ENCODE results near the gene C2orf76. TPM values are rescaled to one million over a fixed set of nuclear protein-coding genes. Genes with fewer than 3 reads are reported as not detected.
"Not testable (repeated sequence)": the region's sequence is repeated elsewhere in the genome, so short reads cannot be mapped to it uniquely, and the experiment has no call there.

C2orf76 gene
- 11.0 and 13.3 TPM in 2 replicates for total RNA-seq

DNA sequence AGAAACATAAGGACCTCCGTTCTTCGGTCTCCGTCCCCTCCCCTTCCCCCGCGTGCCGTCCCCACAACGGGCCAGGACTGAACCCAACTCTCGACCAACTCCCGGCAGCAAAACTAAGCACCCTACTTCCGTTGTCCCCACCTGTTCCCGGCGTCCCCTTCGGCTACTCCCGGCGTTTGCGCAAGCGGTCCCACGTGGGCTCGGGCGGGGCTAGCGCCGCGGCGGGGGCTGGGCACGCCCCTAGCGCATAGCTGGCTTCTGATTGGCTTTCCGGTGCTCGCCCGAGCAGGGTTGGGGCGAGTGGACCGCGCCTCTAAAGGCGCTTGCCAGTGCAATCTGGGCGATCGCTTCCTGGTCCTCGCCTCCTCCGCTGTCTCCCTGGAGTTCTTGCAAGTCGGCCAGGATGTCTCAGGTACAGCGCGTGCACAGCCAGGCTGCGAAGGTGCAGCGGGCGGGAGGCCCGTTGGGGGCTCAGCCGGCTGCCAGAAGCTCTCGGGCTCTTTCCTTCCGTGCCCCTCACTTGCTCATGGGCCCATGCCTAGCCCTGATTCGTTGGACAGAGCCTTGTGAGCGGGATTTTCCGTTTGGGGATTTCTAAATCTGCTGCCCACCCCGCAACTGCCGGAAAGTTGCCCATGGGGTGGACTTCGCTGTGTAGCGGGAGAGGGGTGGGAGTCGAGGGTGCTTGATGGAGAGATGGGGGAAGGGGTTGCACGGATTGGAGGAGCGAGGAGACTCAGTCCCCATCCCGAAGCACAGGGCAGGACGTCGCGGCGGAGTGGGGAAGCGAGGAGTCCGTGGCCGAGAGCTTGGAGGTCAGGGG, at the start of gene C2orf76, which contains the start of gene DBI:
Gene C2orf76, minus strand, starts transcription at position 186 of the 823 bp plus-strand sequence. CDS start 26,875 bp downstream, outside the sequence.
Gene DBI, plus strand, starts transcription at position 329 of the 823 bp plus-strand sequence. Its CDS starts 75 bp downstream, at position 404.
- DNase-seq (ENCODE audit: low spot score): peak; percentile 93
- Mint-ChIP-seq H3K9me3 (no peaks in the 10 kb centered on the region), H3K36me3 (ENCODE audit: low read depth) (peaks cover 41% of the 10 kb centered on the region), H3K4me1 (ENCODE audit: low read depth) (peaks cover 34% of the 10 kb centered on the region), H3K27ac (peak within 1 kb of the TSS; percentile 99), H3K27me3 (ENCODE audit: low read depth) (no peaks in the 10 kb centered on the region), H3K4me3 (ENCODE audit: low read depth) (peak within 1 kb of the TSS; percentile 100)
- intact Hi-C loops (cut with micrococcal nuclease): loop anchor here (2.0 to 5.0 kb wide), 3 partner anchors 646 to 1055 kb away; partner anchors contain the start of genes EPB41L5 and TMEM185B

DNA sequence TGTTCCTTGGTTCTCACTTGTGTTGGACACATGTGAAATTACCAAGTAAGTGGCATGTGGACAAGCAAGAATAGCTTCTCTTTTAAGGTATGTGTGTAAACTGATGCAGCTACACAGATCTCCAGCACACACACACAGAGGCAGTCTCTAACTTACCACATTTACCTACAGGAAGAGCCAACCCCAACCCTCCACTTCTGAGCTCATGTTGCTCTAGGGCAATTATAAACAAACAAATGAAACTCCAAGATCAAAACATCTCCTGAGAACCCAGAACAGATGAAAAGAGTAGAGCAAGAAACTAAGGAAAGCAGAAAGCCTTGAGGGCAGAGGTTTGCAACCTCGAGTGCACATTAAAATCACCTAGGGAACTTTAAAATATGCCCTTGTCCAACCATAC, 49.0 kb upstream of the C2orf76 start:
- no peak for DNase-seq (ENCODE audit: low spot score)
- intact Hi-C loops (cut with micrococcal nuclease): no loop called here
- Mint-ChIP-seq H3K27ac (no peak overlapping the region), H3K27me3 (ENCODE audit: low read depth) (peaks cover 16% of the 10 kb centered on the region), H3K9me3 (no peaks in the 10 kb centered on the region), H3K4me3 (ENCODE audit: low read depth) (no peak overlapping the region), H3K36me3 (ENCODE audit: low read depth) (no peaks in the 10 kb centered on the region), H3K4me1 (ENCODE audit: low read depth) (peaks cover 1% of the 10 kb centered on the region)

GRCh38 chr2:119414894-119415293, 48.3 kb upstream of the C2orf76 start:
- intact Hi-C loops (cut with micrococcal nuclease): no loop called here
- DNase-seq (ENCODE audit: low spot score): no peak
- Mint-ChIP-seq H3K4me1 (ENCODE audit: low read depth) (peaks cover 1% of the 10 kb centered on the region), H3K9me3 (no peaks in the 10 kb centered on the region), H3K4me3 (ENCODE audit: low read depth) (no peak overlapping the region), H3K36me3 (ENCODE audit: low read depth) (no peaks in the 10 kb centered on the region), H3K27ac (no peak overlapping the region), H3K27me3 (ENCODE audit: low read depth) (peaks cover 16% of the 10 kb centered on the region)

DNA sequence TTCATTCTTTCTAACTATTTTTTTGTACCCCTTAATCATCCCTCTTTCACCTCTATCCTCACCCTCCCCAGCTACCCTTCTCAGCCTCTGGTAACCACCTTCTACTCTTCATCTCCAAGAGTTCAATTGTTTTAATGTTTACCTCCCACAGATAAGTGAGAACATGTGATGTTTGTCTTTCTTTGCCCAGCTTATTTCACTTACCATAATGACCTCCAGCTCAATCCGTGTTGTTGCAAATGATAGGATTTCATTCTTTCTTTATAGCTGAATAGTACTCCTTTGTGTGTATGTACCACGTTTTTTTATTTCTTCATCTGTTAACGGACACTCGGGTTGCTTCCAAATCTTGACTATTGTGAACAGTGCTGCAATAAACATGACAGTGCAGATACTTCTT, 42.9 kb upstream of the C2orf76 start:
- no peak overlapping the region for H3K27ac Mint-ChIP-seq
- H3K9me3 Mint-ChIP-seq: no peaks in the 10 kb centered on the region
- DNase-seq (ENCODE audit: low spot score): no peak
- intact Hi-C loops (cut with micrococcal nuclease): no loop called here
- H3K4me1 Mint-ChIP-seq (ENCODE audit: low read depth): no peaks in the 10 kb centered on the region
- peaks cover 8% of the 10 kb centered on the region for H3K27me3 Mint-ChIP-seq (ENCODE audit: low read depth)
- no peaks in the 10 kb centered on the region for H3K36me3 Mint-ChIP-seq (ENCODE audit: low read depth)
- H3K4me3 Mint-ChIP-seq (ENCODE audit: low read depth): no peak overlapping the region

DNA sequence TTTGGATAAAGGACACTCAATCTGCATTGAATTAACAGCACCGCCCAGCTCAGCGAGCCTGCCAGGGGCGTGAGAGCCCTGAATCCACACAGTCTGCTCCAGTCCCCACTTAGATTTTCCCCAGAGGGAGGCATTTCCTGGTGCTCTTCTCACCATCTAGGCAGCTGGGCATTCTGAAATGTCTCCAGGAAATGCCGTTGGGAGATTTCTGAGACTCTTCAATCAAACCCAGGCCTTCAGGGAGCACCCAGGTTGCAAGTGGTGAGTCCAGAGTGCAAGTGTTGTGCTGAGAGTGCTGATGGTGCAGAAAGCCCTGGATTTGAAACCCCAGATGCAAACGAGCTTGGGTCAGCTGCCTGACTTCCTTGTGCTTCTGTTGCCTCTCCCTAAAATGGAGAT, 41.6 kb upstream of the C2orf76 start:
- DNase-seq (ENCODE audit: low spot score): no peak
- intact Hi-C loops (cut with micrococcal nuclease): no loop called here
- H3K4me1 Mint-ChIP-seq (ENCODE audit: low read depth): no peaks in the 10 kb centered on the region
- H3K9me3 Mint-ChIP-seq: no peaks in the 10 kb centered on the region
- no peak overlapping the region for H3K27ac Mint-ChIP-seq
- H3K36me3 Mint-ChIP-seq (ENCODE audit: low read depth): no peaks in the 10 kb centered on the region
- H3K4me3 Mint-ChIP-seq (ENCODE audit: low read depth): no peak overlapping the region
- peaks cover 6% of the 10 kb centered on the region for H3K27me3 Mint-ChIP-seq (ENCODE audit: low read depth)

DNA sequence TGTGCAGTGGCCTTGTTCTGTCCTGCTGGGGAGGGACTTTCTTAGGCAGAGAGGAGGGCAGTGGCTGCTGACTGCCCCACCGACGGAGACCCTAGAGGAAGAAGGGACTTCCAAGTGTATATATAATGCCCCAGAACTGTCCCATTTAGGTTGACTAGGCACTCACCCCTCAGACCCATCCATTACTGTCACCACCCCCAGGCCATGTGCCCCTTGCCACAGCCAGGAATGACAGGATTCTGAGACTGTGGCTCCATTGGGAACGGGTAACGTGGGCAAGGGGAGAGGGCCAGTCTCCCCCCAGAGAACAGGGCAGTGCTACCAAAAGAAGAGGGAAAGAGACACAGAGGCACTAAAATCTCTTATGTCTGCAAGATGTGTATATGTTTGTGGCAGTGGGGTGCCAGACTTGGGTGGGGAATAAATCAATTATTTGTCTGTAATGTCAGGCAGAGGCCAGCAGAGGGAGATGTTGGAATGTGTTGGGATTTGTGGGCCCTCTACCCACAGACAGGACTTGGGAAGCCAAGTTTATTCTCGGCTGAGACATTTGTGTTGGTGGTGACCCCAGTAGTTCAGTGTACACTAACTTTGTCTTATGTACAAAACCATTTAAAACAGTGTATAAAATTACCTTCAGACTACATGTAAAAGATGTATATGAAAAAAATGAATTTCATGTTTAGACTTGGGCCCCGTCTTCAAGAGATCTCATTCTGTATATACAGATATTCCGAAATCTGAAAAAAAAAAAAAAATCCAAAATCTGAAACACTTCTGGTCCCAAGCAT, 41.0 kb upstream of the C2orf76 start:
- no peaks in the 10 kb centered on the region for H3K9me3 Mint-ChIP-seq
- H3K27ac Mint-ChIP-seq: no peak overlapping the region
- no peaks in the 10 kb centered on the region for H3K36me3 Mint-ChIP-seq (ENCODE audit: low read depth)
- no peak for DNase-seq (ENCODE audit: low spot score)
- no peaks in the 10 kb centered on the region for H3K4me1 Mint-ChIP-seq (ENCODE audit: low read depth)
- H3K27me3 Mint-ChIP-seq (ENCODE audit: low read depth): peaks cover 6% of the 10 kb centered on the region
- H3K4me3 Mint-ChIP-seq (ENCODE audit: low read depth): no peak overlapping the region
- intact Hi-C loops (cut with micrococcal nuclease): loop anchor here (1.0 kb wide), 1 partner anchor 69 kb away; no protein-coding TSS in a partner anchor

DNA sequence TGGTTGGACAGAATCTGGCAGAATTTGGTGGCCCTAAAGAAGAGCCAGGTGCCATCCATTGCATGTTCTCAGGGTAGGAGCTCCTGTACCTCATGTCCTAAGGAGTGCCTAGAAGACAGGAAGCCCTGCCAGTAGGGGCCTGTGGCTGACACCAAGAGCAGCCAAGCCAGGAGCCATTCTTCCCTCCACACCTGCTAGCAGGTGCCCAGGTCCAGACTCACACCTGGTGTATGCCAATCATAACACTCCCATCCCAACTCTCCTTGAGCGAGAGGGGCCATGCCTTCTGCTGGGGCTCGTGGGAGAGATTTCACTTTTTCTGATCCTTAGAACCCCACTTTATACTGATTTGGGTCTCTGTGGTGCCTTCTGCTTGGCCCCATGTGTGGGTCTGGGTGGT, 38.5 kb upstream of the C2orf76 start:
- no peak overlapping the region for H3K4me3 Mint-ChIP-seq (ENCODE audit: low read depth)
- H3K36me3 Mint-ChIP-seq (ENCODE audit: low read depth): no peaks in the 10 kb centered on the region
- H3K9me3 Mint-ChIP-seq: no peaks in the 10 kb centered on the region
- DNase-seq (ENCODE audit: low spot score): no peak
- intact Hi-C loops (cut with micrococcal nuclease): no loop called here
- H3K4me1 Mint-ChIP-seq (ENCODE audit: low read depth): no peaks in the 10 kb centered on the region
- H3K27me3 Mint-ChIP-seq (ENCODE audit: low read depth): peaks cover 3% of the 10 kb centered on the region
- H3K27ac Mint-ChIP-seq: no peak overlapping the region

DNA sequence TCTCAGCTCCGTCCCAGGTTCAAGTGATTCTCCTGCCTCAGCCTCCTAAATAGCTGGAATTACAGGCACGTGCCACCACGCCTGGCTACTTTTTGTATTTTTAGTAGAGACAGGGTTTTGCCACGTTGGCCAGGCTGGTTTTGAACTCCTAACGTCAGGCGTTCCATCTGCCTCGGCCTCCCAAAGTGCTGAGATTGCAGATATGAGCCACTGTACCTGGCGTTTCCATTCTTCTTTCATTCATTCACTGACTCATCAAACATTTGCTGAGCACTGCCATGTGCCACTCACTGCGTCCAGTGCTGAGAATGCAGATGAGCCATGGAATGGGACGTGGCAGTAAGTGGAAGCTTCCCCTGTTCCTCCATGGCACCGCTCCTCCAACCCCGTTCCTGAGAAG, 37.0 kb upstream of the C2orf76 start:
- H3K4me3 Mint-ChIP-seq (ENCODE audit: low read depth); H3K9me3 Mint-ChIP-seq; H3K4me1 Mint-ChIP-seq (ENCODE audit: low read depth); intact Hi-C loops (cut with micrococcal nuclease); DNase-seq (ENCODE audit: low spot score); H3K27me3 Mint-ChIP-seq (ENCODE audit: low read depth); H3K27ac Mint-ChIP-seq; H3K36me3 Mint-ChIP-seq (ENCODE audit: low read depth): not testable (repeated sequence)

DNA sequence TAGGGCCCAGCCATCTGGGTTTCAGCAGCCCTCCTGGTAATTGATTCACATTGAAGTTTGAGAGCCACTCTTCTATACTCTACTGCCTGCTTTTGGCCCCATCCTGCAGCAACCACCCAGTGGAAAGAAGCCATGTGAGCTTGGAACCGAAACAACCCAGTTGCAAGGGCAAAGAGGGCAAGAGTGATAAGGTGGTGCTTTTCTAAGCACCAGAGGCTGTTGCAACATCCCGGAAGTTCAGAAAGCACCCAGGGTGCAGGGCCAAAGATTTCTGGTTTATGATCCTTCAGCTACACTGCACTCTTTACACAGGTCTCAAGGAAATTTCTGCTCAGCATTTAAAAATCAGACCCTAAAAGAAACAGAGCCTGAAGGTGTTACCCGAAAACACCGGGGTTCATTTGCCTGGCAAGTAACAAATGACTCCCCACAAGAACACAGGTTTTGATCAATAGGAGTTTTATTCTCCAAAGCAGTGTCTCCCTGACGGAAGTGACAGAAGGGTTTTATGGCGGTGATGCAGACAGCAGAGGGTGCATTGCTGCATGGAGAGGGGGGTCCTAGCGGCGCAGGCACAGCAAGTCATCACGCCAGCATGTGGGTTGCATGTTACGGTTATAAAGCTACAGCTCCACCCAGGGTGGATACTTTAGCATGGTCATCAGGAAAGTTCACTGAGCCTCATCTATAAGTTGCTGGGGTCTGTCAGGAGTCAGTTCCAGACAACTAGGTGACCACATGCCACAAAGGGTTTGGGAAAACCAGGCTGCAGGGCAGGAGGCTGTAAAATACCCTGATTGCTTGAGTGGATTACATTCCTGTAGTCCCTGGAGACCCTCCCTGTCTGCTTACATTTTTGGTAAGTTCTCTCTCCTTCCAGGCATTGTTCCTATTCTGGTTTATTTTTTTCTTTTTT, 36.3 kb upstream of the C2orf76 start:
- no peaks in the 10 kb centered on the region for H3K4me1 Mint-ChIP-seq (ENCODE audit: low read depth)
- intact Hi-C loops (cut with micrococcal nuclease): no loop called here
- DNase-seq (ENCODE audit: low spot score): no peak
- no peak overlapping the region for H3K4me3 Mint-ChIP-seq (ENCODE audit: low read depth)
- peaks cover 3% of the 10 kb centered on the region for H3K27me3 Mint-ChIP-seq (ENCODE audit: low read depth)
- no peaks in the 10 kb centered on the region for H3K36me3 Mint-ChIP-seq (ENCODE audit: low read depth)
- no peaks in the 10 kb centered on the region for H3K9me3 Mint-ChIP-seq
- no peak overlapping the region for H3K27ac Mint-ChIP-seq

DNA sequence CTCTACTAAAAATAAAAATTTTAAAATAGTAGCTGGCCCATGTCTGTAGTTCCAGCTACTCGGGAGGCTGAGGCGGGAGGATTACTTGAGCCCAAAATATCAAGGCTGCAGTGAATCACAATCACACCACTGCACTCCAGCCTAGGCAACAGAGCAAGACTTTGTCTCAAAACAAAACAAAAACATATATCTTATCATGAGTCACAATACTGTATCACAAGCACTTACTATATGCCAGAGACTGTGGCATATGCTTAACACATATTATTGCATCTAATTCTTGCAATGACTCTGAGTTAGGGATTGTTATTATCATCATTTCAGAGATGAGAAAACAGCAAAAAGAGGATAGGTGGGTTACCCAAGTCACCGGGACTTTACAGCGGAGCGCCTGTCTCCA, 35.5 kb upstream of the C2orf76 start:
- intact Hi-C loops (cut with micrococcal nuclease): no loop called here

GRCh38 chr2:119397196-119397595, 30.6 kb upstream of the C2orf76 start:
- no peaks in the 10 kb centered on the region for H3K4me1 Mint-ChIP-seq (ENCODE audit: low read depth)
- H3K36me3 Mint-ChIP-seq (ENCODE audit: low read depth): no peaks in the 10 kb centered on the region
- H3K4me3 Mint-ChIP-seq (ENCODE audit: low read depth): no peak overlapping the region
- no peaks in the 10 kb centered on the region for H3K9me3 Mint-ChIP-seq
- intact Hi-C loops (cut with micrococcal nuclease): no loop called here
- H3K27me3 Mint-ChIP-seq (ENCODE audit: low read depth): peaks cover 7% of the 10 kb centered on the region
- H3K27ac Mint-ChIP-seq: no peak overlapping the region
- DNase-seq (ENCODE audit: low spot score): no peak

More for the DNA sequence above, 35.5 kb upstream of the C2orf76 start:
- no peak overlapping the region for H3K4me3 Mint-ChIP-seq (ENCODE audit: low read depth)
- H3K36me3 Mint-ChIP-seq (ENCODE audit: low read depth): no peaks in the 10 kb centered on the region
- no peak overlapping the region for H3K27ac Mint-ChIP-seq
- H3K9me3 Mint-ChIP-seq: no peaks in the 10 kb centered on the region
- H3K27me3 Mint-ChIP-seq (ENCODE audit: low read depth): peaks cover 3% of the 10 kb centered on the region
- H3K4me1 Mint-ChIP-seq (ENCODE audit: low read depth): no peaks in the 10 kb centered on the region
- no peak for DNase-seq (ENCODE audit: low spot score)

DNA sequence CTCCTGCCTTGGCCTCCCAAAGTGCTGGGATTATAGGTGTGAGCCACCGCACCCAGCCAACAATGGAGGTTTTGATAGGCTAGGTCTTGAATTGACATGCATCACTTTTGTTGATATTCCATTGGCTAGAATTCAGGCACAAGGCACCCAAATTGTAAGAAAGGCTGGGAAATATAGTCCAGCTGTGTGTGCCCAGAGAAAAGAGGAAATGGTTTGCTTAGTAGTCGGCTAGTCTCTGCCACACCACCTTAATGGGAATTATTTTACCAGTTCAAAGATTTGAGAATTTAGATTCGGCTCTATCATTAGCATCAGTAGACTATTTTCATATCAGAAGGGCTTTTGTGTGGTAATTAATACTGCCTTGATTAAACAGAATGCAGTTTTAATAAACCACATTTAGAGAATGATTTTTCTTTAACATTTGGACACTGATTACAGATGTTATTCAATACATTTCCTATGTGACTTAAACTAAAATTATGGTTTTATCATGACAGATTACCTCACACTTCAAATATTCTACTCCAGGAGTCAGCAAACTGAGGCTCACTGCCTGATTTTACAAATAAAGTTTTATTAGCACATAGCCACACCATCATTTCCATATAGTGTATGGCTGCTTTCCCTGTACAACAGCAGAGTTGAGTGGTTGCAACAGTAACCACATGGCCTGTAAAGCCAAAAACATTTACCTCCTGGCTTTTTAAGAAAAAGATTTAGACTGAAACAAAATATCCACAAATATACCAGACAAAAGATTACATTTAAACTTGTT, 27.5 kb upstream of the C2orf76 start:
- no peaks in the 10 kb centered on the region for H3K36me3 Mint-ChIP-seq (ENCODE audit: low read depth)
- DNase-seq (ENCODE audit: low spot score): no peak
- no peak overlapping the region for H3K27ac Mint-ChIP-seq
- H3K9me3 Mint-ChIP-seq: no peaks in the 10 kb centered on the region
- intact Hi-C loops (cut with micrococcal nuclease): no loop called here
- H3K27me3 Mint-ChIP-seq (ENCODE audit: low read depth): peaks cover 12% of the 10 kb centered on the region
- peaks cover 1% of the 10 kb centered on the region for H3K4me1 Mint-ChIP-seq (ENCODE audit: low read depth)
- H3K4me3 Mint-ChIP-seq (ENCODE audit: low read depth): no peak overlapping the region
